ENCODE results near the gene NAPEPLD.
A peak's percentile ranks its signal among the peaks of the same experiment; 100 is the strongest.
"Not testable (repeated sequence)": the region's sequence is repeated elsewhere in the genome, so short reads cannot be mapped to it uniquely, and the experiment has no call there.

Gene NAPEPLD

GRCh38 chr7:103106005-103106702 lies 42.7 kb downstream of the NAPEPLD start:
- no peak for DNase-seq

- DNase-seq = no peak
Observed at GRCh38 chr7:103101543-103101942, 47.4 kb downstream of the NAPEPLD start.

GRCh38 chr7:103100348-103100747 lies 48.6 kb downstream of the NAPEPLD start:
- no peak for DNase-seq

- DNase-seq = no peak
Observed at GRCh38 chr7:103097041-103097440, 51.9 kb downstream of the NAPEPLD start.

DNA sequence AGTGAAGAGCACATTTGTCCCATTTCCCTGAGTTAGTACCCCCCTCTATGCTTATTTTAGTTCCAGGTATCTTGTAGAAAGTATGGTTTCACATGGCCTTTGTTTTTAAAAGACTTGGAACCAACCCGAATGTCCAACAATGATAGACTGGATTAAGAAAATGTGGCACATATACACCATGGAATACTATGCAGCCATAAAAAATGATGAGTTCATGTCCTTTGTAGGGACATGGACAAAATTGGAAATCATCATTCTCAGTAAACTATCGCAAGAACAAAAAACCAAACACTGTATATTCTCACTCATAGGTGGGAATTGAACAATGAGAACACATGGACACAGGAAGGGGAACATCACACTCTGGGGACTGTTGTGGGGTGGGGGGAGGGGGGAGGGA lies 53.3 kb downstream of the NAPEPLD start:
- DNase-seq = not testable (repeated sequence)

DNA sequence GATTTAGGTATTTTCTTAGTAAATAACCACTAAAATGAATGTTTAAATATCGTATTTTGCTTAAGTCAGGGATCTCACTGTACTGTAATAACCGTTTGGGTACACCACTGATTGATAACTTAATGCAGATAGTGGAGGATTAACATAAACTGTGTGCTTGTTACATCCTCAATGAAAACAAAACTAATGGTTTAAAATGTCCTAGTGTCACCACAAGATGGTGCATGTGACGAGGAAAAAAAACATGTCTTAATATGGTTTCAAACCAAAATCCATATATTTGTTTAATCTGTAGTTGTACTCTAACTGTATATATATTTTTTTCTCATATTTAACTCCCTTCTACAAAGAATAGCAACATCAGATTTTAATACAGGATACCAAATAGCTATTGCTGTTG lies 54.8 kb downstream of the NAPEPLD start:
- DNase-seq = no peak

GRCh38 chr7:103093429-103093828 lies 55.5 kb downstream of the NAPEPLD start:
- no peak for DNase-seq

DNA sequence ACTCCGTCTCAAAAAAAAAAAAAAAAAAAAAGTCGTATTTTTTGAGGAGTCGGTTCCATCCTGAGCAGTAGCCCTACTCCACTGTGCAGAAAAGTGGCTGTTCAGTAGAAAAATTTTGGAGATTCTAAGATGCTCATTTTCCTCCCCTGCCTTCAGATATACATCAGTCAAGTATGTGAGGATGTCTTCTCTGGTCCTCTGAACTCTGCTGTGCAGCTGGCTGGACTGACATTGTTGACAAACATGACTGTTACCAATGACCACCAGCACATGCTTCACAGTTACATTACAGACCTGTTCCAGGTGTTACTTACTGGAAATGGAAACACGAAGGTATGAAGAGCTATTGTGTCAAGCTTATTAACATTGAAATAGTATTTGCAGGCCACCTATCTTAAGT lies 56.6 kb downstream of the NAPEPLD start:
- not testable (repeated sequence) for DNase-seq

DNA sequence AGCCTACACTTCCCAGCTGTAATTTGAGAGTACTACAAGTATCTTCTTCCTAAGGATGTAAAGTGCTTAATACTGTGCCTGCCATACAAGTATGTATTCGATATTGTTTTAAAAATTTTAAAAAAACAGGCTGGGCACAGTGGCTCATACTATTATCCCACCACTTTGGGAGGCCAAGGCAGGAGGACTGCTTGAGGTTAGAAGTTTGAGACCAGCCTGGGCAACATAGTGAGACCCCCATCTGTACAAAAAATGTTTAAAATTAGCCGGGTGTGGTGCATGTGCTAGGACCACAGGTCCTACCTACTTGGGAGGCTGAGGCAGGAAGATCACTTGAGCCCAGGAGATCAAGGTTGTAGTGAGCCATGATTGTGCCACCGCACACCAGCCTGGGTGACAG lies 65.7 kb downstream of the NAPEPLD start:
- DNase-seq = no peak

- no peak for DNase-seq
Observed at GRCh38 chr7:103082497-103082896, 66.4 kb downstream of the NAPEPLD start.

DNA sequence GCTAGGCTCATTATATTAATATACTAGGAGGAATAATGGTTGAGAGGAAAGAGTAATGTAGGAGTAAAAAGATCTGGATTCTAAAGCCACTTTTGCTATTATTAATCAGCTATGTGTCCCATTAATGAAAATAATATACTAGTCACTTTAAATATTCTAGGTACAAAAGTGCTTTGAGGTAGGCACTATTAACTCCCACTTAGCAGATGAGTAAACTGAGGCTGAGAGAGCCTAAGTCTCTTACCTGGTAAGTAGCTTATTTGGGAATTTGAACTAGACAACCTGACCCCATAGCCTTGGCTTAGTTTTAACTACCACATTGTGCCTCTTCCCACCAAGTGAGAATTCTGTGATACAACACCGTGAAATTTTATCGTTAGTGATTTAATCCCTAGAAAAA lies 68.0 kb downstream of the NAPEPLD start:
- no peak for DNase-seq

DNA sequence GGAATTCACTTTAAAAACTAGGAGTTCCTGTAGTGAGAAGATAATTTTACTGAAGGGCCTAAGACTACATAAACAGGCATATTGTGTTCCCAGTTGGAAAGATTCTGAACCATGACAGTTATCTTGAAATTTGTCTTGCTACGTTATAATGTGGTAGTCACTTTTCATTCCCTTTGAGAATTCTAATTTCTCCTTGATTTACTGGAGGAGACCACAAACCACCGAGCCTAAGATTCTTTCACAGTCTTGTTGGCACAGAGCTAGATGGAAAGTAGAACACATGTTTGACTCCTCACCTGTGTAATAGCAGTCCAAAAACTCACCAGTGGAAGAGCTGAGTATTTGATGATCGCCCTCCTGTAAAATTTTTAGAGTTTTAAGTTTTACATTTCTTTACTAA lies 69.1 kb downstream of the NAPEPLD start:
- DNase-seq = no peak

DNA sequence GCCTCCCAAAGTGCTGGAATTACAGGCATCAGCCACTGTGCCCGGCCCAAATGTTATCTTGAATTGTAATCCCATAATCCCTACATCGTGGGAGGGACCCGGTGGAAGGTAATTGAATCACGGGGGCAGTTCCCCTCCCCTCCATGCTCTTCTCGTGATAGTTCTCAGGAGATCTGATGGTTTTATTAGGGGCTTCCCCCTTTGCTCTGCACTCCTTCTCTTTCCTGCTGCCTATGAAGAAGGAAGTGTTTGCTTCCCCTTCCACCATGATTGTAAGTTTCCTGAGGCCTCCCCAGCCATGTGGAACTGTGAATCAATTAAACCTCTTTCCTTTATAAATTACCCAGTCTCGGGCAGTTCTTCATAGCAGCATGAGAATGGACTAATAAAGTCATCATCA lies 70.7 kb downstream of the NAPEPLD start:
- not testable (repeated sequence) for DNase-seq

GRCh38 chr7:103077318-103077717 lies 71.6 kb downstream of the NAPEPLD start:
- DNase-seq = no peak

DNA sequence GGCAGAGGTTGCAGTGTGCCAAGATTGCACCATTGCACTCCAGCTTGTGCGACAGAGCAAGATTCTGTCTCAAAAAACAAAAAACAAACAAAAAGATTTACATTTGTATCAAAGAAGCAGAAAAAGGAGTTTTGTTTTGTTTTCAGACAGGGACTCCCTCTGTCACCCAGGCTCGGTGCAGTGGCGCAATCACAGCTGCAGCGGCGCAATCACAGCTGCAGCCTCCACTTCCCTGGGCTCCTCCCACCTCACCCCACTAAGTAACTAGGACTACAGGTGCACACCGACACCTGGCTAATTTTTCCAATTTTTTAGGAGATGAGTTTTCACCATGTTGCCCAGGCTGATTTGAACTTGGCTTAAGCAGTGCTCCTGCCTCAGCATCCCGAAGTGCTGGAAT lies 72.1 kb downstream of the NAPEPLD start:
- DNase-seq = no peak

DNA sequence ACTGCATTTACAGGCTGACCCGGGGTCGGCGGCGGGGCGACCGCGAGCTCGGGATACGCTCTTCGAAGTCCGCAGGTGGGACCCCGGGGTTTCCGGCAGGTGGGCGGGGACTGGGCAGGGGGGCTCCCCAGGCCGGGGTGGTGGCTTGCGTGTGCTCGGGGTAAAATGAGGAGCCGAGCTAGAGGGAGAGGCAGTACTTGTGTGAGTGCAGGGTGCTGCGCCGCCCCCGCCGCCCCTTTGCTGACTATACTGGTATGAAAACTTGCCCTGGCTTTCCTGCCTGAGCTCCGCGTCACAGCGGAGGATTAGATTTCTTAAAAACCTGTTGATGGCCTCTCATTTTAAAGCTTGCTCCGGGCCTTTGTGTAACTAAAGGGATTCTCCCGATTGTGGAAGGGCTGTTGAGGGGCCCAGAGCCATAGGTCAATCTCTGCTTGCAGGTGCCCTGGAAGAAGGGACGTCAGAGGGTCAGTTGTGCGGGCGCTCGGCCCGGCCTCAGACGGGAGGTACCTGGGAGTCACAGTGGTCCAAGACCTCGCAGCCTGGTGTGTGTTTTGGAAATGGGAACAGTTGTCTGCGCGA lies 73.5 kb downstream of the NAPEPLD start:
- peak; percentile 77 for DNase-seq

- peak; percentile 96 for DNase-seq
Observed at GRCh38 chr7:103074519-103075336, 74.2 kb downstream of the NAPEPLD start, which contains the start of the genes ARMC10 and FBXL13. ARMC10 (plus strand) TSS chr7:103075140; CDS start chr7:103075273, 133 bp downstream. FBXL13 (minus strand) TSS chr7:103074796.

DNA sequence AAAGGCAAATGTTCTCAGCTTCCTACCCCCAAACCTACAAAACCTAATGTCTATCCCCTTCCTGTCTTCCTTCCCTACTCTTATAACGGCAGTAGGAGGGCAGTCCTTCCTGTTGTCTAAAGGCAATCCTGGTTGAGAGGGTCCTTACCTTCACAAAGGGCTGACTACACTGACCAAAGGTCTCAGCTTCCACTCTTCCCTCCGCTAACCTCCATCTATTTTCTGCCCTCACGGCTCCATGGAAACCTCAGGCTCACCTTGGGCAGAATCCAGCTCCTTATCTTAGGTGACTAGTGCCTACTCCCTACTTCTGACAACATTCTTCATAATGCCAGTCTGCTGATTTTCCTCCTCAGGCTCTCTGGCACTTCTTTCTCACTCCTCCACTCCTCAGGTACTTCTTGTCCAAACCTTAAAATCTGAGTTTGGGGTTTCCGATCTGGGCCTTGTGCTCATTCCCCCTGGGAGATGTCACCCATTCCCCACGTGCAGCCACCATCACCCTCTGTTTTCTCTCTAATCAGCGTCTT lies 74.8 kb downstream of the NAPEPLD start:
- no peak for DNase-seq

GRCh38 chr7:103071000-103071399 lies 77.9 kb downstream of the NAPEPLD start:
- no peak for DNase-seq

- no peak for DNase-seq
Observed at GRCh38 chr7:103068414-103069403, 80.2 kb downstream of the NAPEPLD start.

GRCh38 chr7:103065667-103066066 lies 83.2 kb downstream of the NAPEPLD start:
- peak; percentile 33 for DNase-seq

DNA sequence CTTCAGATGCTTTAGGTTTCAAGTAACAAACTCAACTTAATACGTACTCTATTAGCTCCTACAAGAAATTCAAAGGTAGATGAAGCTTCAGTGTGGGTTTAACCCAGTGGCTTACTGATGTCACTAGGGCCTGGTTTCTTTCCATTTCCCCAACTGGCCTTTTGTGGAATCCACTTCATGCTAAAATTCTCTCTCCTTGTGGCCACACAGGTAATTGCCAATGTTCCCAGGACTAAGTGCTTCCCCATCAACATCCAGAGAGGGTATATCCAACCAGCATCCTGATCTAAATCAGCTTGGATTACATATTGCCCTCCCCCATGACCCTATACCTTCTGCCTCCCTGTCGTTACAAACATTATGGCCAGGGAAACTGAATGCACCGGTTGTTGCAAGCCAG lies 85.0 kb downstream of the NAPEPLD start:
- DNase-seq = no peak
